GM19099 (cell line): ENCODE data around the gene AUTS2.

ENCODE experiments used
- POLR2A ChIP-seq: IDR thresholded peaks from 3 replicates; pipeline ENCODE4 v1.6.1; 2011; ENCODE audit warnings: low read depth; ENCODE audit not compliant: insufficient read length; ENCODE audit errors: extremely low read depth

The AUTS2 gene

DNA sequence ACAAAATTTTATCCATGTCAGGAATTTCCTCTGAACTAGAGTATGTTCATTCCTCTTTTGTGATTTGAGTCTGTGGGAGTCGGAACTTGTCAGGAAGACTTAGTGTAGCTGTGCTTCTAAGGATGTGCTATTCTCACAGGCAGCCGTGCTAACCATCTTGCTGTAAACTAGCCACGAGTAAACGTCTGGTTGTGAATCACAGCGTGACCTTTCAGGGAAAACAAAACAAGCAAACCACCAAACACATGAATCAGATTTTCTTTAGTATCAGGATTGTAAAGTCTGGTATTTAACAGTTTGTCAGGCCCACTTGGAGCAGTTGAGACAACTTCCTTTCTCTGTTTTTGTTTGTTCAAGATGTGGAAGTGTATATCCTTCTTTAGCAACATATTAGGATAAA, 32.0 kb downstream of the AUTS2 start:
- TF ChIP-seq POLR2A = no peak

DNA sequence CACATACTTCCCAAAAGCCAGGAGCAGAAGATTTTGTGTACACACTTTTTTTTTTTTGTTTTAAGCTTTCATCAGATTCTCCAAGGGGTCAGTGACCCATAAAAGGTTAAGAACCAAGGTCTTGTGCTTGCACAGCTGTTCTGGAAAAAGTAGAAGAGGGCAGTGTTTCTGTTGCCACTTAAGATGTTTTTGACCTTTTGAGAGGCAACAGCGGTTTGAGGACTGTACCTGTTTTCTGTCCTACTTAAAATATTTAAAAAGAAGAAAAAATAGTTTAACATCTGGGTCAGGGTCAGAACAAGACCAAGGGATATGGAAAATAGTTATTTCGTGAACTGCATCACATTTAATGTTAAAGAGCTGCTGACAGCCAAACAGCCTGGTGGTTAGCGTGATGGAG, 32.9 kb downstream of the AUTS2 start:
- no peak for TF ChIP-seq POLR2A

DNA sequence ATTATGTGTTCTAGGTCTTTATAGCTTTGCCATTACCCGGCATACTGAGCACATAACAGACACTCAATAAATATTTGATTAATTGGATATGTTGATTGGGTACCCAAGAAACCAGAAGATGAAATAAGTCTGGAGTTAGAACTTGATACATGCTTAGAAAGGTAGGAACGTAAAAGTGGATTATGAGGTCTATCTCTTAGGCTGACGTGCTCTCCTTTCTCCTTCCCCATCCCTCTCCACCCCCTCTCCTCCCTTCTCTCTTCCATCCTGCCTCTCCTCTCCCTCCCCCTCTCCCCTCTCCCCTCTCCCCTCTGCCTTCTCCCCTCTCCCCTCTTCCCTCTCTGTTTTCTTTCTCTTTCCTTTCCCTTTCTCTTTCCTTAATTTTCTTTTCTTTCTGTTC, 34.0 kb downstream of the AUTS2 start:
- TF ChIP-seq POLR2A = no peak

DNA sequence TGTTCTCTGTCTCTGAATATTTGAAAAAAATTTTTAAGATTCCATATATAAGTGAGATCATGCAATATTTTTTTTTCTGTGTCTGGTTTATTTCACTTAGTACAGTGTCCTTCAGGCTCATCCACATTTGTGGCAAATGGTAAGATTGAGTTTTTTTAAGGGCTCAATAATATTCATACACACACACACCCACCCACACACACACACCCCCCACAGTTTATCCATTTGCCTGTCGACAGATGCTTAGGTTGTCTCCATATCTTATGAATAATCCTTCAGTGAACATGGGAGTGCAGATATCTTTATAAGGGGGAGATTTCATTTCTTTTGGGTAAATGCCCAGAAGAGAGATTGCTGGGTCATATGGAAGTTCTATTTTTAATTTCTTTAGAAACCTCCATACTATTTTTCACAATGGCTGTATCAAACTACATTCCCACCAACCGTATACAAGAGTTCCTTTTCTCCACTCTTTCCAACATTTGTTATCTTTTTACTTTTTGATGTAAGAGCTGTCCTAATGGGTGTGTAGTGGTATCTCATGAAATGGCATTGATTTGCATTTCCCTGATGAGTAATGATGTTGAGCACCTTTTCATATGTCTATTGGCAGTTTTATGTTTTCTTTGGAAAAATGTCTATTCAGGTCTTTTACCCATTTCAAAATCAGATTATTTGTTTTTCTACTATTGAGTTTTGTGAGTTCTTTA, 35.0 kb downstream of the AUTS2 start:
- no peak for TF ChIP-seq POLR2A

DNA sequence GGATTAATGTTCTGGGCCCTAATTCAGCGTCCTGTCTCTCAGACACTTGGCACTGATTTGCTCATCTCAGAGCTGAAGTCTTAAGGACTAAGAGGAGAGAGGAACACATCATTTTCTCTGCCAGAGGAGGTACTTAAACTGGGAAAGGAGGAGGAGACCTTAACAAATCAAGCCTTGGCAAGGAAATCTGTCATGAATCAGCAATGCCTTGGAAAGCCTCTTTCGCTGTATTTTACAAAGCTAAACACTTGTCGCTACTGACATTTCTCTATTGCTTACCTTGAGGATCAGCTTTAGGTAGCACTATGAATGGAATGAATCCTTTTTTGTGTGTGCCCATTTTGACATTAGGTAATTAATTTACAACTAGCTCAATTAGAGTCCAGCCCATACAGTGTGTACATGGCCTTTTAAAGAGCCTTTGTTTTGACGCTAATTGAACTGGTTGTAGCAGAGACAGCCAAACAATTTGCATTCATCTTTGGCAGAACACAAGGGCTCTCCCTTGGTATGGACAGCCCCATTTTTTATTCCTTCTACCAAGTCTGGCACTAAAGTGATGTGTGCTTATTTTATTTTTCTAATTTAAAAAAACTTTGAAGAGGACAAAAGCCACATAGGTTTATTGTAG, 37.4 kb downstream of the AUTS2 start:
- no peak for TF ChIP-seq POLR2A

DNA sequence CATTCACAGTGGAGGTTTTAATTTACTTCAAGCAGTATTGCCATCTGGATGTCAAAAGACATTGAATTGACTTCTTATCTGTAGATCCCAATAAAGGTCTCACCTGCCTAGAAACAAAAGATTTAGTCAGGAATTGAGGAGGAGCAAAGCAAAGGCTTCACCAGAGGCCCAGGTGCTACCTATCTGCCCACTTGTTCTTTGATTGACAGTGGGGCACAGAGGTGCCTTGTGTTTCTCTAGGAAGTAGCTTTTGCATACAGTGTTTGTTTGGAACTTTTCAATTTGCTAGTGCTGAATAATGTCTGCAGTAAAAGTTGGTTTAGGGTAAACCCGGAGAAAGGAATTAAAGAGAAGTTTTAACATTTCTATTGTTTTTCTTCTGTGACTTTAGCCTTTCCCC, 40.4 kb downstream of the AUTS2 start:
- no peak for TF ChIP-seq POLR2A

DNA sequence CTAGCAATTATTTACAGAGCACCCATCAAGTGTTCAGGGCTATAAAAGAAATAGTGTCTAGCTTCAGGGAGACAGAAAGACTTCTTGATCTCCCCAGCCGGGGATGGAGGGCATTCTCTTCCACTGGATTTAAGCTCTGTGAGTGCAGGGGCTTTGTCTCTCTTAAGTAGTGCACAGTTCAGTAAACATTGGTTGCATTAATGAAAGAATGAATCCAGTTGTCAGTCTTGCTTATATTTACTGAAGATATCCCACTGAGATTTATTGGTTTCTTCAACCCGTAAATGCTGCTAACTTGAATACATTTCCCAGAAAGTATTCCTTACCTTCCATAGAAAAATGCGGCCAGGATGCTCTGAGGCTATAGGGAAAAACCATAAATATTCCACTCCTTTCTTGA, 41.9 kb downstream of the AUTS2 start:
- TF ChIP-seq POLR2A = no peak

DNA sequence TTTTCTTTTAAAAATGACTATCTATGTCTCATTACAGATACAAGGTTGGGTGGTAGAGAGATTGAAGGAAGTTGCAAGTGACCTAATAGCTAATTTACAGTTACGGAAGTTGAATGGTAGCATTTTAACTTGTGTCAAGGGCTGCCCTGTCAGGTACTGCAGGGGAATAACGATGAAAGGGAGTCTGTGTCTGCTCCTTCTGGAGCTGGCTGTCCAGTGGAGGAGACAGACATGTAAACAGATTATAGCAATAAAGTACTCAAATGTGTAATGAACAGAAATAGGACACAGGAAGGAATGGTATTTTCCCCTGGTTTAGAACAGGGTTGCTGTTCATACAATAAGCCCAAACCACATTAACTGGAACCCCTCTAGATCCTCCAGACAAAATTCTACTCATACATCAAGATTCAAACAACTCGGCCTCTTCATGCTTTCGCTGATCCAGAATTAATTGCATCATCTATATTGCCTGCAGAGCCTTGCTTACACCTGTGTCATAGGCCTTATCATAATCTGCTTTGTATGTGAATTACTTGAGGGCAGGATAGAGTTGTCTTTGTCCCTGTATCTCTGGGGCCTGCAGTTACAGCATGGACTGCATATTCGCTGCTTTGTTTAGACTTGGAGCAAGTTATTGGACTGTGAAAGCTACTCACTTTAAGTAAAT, 42.8 kb downstream of the AUTS2 start:
- TF ChIP-seq POLR2A = no peak

DNA sequence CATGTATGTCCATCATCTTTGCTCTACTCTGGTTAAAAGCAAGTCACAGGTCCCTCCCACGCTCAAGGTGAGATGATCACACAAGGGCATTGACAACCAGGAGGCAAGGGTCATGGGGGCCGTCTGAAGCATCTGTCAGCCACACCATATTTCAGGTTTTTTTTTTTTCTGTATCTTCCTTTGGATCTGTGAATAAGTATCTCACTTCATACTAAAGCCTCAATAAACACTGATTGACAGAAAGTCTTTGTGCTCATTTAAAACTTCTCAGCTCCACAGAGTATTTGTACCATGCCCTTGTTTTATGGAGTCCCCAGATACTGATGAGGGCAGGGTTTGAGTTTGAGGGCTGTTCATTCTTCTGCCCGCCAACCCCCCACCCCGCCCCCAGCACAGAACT, 45.0 kb downstream of the AUTS2 start:
- no peak for TF ChIP-seq POLR2A

DNA sequence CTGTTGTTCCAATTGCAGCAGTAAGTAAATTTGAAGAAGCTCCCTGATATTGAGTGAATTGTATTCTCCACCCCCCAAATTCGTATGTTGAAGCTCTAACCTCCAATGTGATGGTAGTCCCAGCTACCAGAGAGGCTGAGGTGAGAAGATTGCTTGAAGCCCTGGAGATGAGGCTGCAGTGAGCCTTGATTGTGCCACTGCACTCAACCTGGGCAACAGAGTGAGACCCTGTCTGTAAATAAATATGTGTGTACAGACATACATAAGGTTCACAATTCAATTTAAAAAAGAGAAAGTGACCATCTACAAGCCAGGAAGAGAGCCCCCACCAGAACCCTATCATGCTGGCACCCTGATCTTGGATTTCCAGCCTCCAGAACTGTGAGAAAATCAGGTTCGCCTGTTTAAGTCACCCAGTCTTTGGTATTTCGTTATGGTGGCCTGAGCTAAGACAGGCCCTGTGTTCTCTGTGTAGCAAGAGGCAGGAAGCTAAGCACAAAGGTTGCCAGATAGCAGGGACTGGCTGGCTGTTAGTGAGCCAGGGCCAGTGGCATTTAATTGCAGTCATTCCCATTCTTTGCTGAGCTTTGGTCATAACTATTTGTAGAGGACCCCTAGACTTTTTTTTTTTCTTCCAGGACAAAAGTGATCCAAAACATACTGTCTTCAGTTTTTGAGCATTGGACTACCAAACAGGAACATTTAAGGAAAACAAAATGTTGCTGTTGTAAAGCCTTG, 45.6 kb downstream of the AUTS2 start:
- TF ChIP-seq POLR2A = no peak

DNA sequence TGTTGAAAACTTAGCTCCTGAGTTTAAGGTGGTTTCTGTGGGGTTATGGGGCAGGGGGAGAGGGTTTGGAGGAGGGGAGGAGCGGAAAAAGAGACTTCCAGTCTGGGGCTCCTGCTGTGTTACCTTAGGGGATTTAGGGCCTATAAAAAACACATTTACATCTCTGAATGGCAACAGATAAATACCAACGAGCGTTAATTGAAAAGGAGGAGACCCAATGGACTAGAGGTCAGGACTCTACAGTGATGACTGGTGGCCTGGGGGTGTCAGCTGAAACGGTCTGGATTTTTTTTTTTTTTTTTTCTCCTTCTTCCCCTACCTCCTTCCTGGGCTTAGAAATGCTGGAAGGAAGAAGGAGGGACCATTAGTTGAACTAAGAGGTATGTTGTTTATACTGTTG, 47.4 kb downstream of the AUTS2 start:
- no peak for TF ChIP-seq POLR2A

DNA sequence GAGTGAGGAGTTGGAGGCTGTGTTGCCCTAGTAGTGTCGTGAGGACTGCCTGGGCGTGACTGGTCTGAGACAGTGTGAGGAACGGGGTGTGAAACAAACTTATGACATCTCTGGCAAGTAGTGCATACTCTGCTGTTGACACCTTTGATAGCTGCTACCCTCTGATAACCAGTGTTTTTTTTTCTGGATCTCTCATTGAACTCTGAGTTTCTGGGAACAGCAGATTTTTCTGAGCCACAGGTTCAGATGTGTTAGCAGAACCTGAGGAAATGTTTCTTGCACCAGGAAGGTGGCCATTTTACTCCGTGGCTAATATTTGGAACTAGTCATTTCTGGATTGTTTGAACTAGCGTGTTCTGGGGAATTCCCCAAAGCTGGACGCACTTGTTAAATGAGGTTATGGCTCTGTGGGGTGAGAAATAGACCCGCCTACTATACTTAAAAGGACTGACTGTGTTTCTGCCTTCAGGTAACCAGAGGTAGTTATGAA, 52.9 kb downstream of the AUTS2 start:
- TF ChIP-seq POLR2A = no peak

DNA sequence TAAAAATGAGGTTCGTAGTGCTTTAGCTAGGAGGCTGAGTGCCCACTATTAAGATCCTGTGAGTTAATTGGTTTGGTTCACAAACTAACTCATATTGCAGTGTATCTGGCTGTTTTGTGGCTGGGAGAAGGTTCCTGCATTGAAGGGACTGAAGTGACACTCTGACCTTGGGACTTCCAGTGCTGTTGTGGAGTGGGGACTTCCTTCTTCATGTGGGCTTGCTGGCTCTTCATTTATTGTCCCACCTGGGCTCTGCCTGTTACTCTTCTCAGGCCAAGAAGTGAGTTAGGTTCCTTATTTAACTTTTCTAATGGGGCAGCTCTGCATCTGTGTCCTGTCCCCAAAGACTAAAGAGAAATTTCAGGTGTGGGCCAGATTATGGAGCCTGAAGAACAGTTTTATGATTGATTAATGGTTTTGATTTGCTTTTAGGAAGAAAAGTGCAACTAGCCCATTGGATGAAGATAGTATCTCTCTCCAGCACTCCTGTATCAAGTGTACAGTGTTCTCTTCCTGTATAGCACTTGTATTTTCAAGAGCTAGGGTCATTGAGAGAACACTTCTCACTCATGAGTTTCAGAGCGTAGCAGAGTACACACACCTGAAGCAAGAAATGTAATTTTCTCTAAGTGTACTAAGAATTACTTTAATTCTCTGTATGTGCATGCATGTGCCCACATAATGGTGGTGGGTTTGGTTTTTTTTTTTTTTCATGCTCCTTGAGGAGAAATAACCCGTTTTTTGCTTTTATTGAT, 54.8 kb downstream of the AUTS2 start:
- no peak for TF ChIP-seq POLR2A

DNA sequence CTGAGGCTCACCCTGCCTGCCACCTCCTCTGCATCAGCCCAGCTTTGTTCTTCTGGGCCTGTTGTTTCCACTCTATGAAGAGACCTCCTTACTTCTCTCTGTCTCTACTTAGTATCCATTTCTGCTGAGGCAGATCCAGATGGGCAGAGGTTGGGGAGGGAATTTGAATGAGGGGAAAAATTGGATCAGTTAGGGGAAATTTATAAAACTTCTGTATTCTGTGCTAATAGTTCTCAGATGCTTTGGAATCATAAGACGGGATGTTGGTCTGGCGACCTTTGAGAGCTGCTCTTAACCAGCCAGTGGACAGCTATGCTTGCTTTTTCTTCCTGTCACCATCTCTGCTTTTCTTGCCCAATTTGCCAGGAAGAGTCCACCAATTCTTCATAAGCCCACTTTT, 55.5 kb downstream of the AUTS2 start:
- TF ChIP-seq POLR2A = no peak

DNA sequence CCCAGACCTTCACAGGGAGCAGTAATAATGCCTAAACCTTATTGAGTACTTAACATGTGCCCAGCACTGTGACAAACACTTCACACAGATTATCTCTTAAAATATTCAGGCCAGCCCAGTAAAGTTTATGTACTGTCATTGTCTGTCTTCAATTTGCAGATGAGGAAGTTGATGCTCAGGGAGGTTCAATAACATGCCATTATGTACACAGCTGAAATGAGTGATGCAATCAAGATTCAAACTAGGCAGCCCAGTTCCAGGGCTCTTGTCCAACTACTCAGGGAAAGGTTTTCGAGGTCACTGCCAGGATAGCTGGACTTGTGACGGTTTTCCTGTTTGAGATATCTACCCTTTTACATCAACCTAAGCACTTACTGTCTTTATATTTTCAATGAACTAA, 56.1 kb downstream of the AUTS2 start:
- no peak for TF ChIP-seq POLR2A

DNA sequence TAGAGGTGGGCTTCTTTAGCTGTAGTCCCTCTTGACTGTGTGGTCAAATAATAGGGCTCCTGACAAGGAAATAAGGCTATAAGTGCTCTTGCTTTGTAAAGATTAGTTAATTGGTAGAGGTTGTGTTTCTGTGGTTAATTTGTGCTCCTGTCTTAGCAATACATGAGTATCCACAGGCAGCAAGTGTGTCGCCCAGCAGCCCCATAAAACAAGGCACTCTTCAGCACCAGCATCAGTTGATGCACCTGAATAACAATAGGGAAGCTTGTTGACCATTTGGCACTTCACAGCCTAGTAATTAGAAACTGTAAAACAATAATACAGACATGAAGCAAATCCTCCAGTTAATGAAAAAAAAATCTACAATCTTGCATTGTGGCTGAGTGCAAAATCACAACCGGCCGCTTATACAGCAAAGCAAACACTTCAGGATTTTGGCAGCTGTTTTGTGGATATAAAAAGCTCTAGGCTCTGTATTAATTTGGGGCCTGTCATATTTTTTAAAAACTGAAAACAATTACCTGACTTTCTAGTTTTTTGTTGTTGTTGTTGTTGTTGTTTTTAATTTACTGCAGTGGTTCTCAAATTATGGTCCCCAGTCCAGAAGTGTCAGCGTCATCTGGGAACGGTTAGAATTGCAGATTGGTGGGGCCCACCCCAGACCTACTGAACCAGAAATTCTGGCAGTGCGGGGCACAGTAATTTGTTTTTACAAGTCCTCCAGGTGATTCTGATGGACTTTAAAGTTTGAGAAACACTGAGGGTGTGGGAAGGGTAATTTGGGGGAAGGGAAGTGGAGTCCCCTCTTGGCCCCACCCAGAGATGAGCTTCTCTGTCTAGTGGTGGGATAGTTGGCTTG, 56.8 kb downstream of the AUTS2 start:
- TF ChIP-seq POLR2A = no peak
